BJ (cell line): ENCODE measurements around the gene XYLT1. TPM values are rescaled to one million over a fixed set of nuclear protein-coding genes. Genes with fewer than 3 reads are reported as not detected.

Experiments used
- CTCF ChIA-PET: fragments of 350-600 bp; formaldehyde crosslinking; extraction: SDS; loops from one replicate; lab custom pipeline; 2021; ENCODE audit warnings: antibody characterized with exemption, inconsistent platforms; lab: Yijun Ruan, JAX
- POLR2A ChIA-PET: fragments of 300-600 bp; sonication (Branson Sonifier 250); formaldehyde crosslinking; extraction: SDS; loops from one replicate; lab custom pipeline; 2021; ENCODE audit warnings: antibody characterized with exemption; lab: Charles Lee
- DNase-seq: peaks from one replicate; pipeline ENCODE4 v3.0.0-alpha.2; 2011; ENCODE audit warnings: low read depth
- H3K27me3 ChIP-seq: 2 replicates; pipeline ENCODE4 v1.6.0; 2011; ENCODE audit warnings: low read length; ENCODE audit not compliant: control insufficient read depth, insufficient read depth
- H3K36me3 ChIP-seq: 2 replicates; pipeline ENCODE4 v1.5.1; 2011; ENCODE audit warnings: low read length; ENCODE audit not compliant: control insufficient read depth, insufficient read depth
- H3K4me3 ChIP-seq: 2 replicates; pipeline ENCODE4 v1.5.1; 2011; ENCODE audit warnings: low read depth, mild to moderate bottlenecking, control low read depth, low read length
- polyA plus RNA-seq: library from polyadenylated mRNA; depleted of rRNA; stranded (reverse); fragments of >200 nt; gene quantifications from 2 replicates; pipeline ENCODE4 v1.2.3, GENCODE V29; 2011
- TF ChIP-seq, protein P1 (sequence below): IDR thresholded peaks from 2 replicates; pipeline ENCODE4 v1.5.1; 2011; ENCODE audit warnings: low read depth, mild to moderate bottlenecking, control low read depth, inconsistent platforms, low read length, moderate library complexity; ENCODE audit not compliant: insufficient read depth

XYLT1 gene
- polyA plus RNA-seq, 1 experiment: 15.9 TPM

DNA sequence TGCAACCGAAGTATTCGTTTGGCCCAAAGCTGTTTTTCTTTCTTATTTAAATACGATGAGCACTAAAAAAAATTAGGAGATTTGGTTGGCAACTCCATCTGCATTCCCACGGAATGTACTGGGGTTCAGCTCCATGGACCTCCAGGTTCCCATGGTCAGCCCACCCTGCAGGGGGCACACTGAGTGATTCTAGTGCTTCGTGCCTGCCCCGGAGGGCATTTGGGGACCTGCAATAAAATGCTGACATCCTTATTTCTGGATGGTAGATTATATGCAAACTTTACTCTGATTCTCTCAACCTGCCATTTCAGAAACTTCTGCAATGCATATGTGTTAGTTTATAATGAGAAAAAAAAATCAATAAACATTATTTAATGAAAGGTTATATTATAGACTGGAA is 339.4 kb downstream of the XYLT1 start:
- TF ChIP-seq, protein P1, sequence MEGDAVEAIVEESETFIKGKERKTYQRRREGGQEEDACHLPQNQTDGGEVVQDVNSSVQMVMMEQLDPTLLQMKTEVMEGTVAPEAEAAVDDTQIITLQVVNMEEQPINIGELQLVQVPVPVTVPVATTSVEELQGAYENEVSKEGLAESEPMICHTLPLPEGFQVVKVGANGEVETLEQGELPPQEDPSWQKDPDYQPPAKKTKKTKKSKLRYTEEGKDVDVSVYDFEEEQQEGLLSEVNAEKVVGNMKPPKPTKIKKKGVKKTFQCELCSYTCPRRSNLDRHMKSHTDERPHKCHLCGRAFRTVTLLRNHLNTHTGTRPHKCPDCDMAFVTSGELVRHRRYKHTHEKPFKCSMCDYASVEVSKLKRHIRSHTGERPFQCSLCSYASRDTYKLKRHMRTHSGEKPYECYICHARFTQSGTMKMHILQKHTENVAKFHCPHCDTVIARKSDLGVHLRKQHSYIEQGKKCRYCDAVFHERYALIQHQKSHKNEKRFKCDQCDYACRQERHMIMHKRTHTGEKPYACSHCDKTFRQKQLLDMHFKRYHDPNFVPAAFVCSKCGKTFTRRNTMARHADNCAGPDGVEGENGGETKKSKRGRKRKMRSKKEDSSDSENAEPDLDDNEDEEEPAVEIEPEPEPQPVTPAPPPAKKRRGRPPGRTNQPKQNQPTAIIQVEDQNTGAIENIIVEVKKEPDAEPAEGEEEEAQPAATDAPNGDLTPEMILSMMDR: no peak
- H3K27me3 ChIP-seq: no peaks in the 10 kb centered on the region
- H3K4me3 ChIP-seq: no peak overlapping the region
- ChIA-PET CTCF (interaction anchor here (1.1 kb wide), 1 partner anchor 30 kb away, joined by 3 read pairs; no protein-coding TSS in a partner anchor), POLR2A (no interaction called here)
- DNase-seq: no peak
- peaks cover 2% of the 10 kb centered on the region; the same call in 1 of the 2 replicates for H3K36me3 ChIP-seq

DNA sequence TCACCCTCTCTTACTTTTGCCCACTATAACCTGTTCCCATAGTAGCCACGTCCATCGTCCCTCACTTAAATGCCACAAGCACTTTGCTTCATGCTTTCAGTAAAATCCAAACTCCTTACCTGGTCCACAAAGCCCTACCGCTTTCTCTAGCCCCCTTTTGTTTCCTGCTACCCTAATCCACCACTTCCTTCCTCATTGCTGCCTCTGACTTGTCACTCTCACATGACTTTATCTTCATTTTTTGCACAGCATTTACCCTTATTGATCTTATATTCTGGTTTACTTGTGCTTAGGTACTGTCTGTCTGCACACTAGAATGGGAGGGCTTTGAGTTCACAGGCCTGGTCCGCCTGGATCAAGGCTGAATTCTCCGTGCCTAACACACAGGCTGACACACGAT is 340.0 kb downstream of the XYLT1 start:
- CTCF ChIA-PET: interaction anchor here (1.1 kb wide), 1 partner anchor 29 kb away, joined by 3 read pairs; no protein-coding TSS in a partner anchor

DNA sequence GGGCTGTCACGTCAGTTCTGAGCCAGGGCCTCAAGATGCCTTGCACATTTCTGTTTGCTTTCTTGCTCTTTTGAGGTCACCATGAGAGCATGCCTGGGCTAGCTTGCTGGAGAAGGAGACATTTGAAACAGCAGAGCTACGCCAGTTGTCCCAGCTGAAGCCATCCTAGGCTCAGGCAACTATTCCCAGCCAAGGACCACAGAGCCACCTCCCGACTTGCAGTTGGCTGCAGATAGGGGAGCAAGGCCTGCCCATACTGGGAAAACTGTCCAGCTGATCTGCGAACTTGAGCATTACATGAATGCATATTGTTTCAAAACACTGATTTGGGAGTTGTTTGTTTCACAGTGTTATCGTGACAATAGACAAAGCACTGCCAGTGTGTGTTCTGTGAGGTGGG is 340.8 kb downstream of the XYLT1 start:
- DNase-seq: no peak
- Histone ChIP-seq H3K4me3 (no peak overlapping the region), H3K36me3 (peaks cover 4% of the 10 kb centered on the region), H3K27me3 (no peaks in the 10 kb centered on the region)
- ChIA-PET CTCF (no interaction called here), POLR2A (no interaction called here)
- TF ChIP-seq, protein P1: no peak

More for the DNA sequence above, 340.0 kb downstream of the XYLT1 start:
- Histone ChIP-seq H3K4me3 (no peak overlapping the region), H3K36me3 (peaks cover 4% of the 10 kb centered on the region), H3K27me3 (no peaks in the 10 kb centered on the region)
- DNase-seq: no peak
- TF ChIP-seq, protein P1: no peak
- POLR2A ChIA-PET: no interaction called here

DNA sequence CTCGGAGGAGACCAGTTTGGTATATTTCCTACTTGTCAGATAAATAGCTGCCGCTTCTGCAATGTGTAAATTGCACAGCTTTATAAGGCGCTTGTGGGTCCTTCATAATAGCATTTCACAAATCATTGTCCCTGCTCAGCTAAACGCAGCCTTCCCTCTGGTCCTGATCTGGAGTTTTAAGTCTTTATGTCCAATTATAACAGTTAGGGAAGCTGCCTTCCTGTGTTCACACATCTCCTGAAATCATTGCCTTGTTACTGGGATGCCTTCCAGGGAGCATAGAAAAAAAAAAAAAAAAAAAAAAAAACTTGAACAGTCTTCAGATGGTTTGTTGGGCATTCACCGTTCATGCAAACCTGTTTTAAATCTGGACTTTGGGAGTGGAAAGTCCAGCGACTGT is 342.0 kb downstream of the XYLT1 start:
- POLR2A ChIA-PET: no interaction called here
- Histone ChIP-seq H3K4me3 (no peak overlapping the region), H3K27me3 (no peaks in the 10 kb centered on the region), H3K36me3 (peaks cover 4% of the 10 kb centered on the region)
- CTCF ChIA-PET: no interaction called here
- no peak for DNase-seq
- TF ChIP-seq, protein P1: no peak

- TF ChIP-seq, protein P1: no peak
- POLR2A ChIA-PET: no interaction called here
These were observed 344.6 kb downstream of the XYLT1 start for GRCh38 chr16:17126156-17126555.

More at GRCh38 chr16:17126156-17126555, 344.6 kb downstream of the XYLT1 start:
- peaks cover 4% of the 10 kb centered on the region for H3K36me3 ChIP-seq
- no peaks in the 10 kb centered on the region for H3K27me3 ChIP-seq
- CTCF ChIA-PET: no interaction called here
- no peak overlapping the region for H3K4me3 ChIP-seq
- DNase-seq: no peak
